GM19438 (cell line): ENCODE data around the gene SLC12A1.
"Not testable (repeated sequence)": the region's sequence is repeated elsewhere in the genome, so short reads cannot be mapped to it uniquely, and the experiment has no call there.

Experiments used
- ATAC-seq: cut with Tn5 transposase; IDR thresholded peaks from one replicate; pipeline ENCODE4 v1.9.1; 2021; ENCODE audit warnings: low read depth; ENCODE audit not compliant: unreplicated experiment

Gene SLC12A1

DNA sequence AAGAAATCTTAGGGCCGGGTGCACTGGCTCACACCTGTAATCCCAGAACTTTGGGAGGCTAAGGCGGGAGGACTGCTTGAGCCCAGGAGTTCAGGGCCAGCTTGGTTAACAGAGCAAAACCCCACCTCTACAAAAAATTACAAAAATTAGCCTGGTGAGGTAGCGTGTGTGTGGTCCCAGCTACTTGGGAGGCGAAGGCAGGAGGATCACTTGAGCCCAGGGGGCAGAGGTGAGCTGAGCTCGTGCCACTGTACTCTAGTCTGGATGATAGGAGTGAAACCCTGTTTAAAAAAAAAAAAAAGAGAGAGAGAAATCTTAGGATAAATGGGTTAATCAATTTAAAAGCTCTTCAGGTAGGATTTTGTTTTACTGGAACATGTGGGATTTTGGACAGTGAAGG is 93.9 kb downstream of the SLC12A1 start:
- ATAC-seq: no peak

- no peak for ATAC-seq
These were observed 98.3 kb downstream of the SLC12A1 start for GRCh38 chr15:48304398-48304797.

DNA sequence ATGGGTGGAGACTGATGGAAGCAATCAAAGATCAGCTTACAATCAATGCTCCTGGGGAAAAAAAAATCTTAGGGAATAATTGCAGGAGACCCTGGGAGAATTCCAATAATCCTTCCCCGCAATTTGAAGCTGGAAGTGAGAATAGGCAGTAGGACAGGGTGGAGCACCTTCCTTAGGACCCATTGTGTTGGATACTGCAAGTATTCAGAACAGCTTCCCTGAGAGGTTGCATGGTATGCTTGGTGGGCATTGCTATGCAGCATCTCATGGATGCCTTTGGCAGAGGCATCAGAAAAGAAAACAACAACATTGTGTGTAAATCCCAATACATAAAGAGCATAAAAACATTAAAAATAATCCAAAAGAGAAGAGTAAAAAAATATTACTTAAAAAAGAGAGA is 100.5 kb downstream of the SLC12A1 start:
- no peak for ATAC-seq

- no peak for ATAC-seq
These were observed 101.5 kb downstream of the SLC12A1 start for GRCh38 chr15:48307586-48307985.

- no peak for ATAC-seq
These were observed 103.6 kb downstream of the SLC12A1 start for GRCh38 chr15:48309740-48310139.

DNA sequence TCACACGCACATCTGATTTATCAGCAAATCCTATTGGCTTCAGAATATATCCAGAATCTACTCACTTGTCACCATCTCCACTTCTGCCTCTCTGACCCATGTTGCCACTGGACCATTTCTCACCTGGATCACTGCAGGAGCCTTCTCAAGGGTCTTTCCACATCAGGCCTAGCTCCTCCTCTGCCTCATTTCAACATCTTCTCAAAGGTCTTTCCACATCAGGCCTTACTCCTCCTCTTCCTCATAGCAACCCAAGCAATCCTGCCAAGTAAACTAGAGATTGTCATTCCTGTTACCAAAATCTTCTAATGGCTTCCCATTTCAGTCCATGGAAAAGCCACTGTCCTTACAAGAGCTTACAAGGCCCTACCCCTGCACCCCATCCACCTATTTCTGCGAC is 107.1 kb downstream of the SLC12A1 start:
- ATAC-seq: no peak

- ATAC-seq: no peak
These were observed 108.9 kb downstream of the SLC12A1 start for GRCh38 chr15:48315041-48315440.

- no peak for ATAC-seq
These were observed 111.1 kb downstream of the SLC12A1 start for GRCh38 chr15:48317221-48317620.

- no peak for ATAC-seq
These were observed 112.0 kb downstream of the SLC12A1 start for GRCh38 chr15:48318131-48318530.

DNA sequence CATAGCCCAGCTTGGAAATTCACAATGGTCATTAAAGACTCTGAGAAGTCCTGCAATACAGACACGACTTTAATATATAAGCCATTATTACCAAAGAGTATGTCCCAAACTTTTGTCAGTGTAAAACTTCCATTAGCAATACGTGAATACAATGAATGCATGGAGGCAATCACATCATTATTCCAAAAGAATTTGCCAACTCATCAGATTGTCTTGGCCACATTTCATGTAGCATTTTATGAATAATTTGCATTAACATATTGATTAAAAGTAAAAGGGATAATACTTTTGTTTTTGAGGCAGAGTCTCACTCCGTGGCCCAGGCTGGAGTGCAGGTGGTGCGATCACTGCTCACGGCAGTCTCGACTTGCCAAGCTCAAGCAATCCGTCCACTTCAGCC is 117.2 kb downstream of the SLC12A1 start:
- ATAC-seq: no peak

DNA sequence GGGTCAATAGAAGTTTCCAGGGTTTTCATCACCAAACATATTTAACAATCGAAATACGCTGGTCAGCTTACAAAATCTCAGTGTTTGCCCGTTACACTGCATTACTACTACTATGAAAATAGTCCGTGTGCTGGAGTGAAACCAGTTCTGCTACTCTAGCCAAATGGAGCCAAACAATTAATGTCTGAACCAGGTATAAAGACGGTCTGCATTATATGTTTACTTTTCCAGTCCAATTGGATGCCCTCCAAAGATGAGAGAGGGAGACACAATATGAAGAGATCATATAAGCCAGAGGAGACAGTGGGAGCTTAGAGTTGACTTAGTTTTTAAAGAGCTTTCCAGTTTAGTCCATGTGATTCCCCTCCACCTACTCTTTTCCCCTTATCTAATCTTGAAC is 118.8 kb downstream of the SLC12A1 start:
- ATAC-seq: no peak

- no peak for ATAC-seq
These were observed 119.3 kb downstream of the SLC12A1 start for GRCh38 chr15:48325400-48325799.

DNA sequence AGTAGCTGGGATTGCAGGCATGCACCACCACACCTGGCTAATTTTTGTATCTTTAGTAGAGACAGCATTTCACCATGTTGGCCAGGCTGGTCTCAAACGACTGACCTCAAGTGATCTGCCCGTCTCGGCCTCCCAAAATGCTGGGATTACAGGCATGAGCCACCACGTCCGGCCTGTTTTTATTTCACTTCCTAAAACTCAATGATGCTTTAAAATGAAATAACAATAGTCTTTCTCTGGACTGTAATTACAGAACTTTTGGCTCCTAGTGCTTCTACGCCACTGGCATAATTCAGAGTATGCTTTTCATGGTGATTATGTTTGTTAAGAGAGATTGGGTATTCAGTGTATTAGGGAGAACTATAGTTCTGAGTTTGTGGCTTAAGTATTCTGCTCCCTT is 120.1 kb downstream of the SLC12A1 start:
- ATAC-seq: not testable (repeated sequence)

DNA sequence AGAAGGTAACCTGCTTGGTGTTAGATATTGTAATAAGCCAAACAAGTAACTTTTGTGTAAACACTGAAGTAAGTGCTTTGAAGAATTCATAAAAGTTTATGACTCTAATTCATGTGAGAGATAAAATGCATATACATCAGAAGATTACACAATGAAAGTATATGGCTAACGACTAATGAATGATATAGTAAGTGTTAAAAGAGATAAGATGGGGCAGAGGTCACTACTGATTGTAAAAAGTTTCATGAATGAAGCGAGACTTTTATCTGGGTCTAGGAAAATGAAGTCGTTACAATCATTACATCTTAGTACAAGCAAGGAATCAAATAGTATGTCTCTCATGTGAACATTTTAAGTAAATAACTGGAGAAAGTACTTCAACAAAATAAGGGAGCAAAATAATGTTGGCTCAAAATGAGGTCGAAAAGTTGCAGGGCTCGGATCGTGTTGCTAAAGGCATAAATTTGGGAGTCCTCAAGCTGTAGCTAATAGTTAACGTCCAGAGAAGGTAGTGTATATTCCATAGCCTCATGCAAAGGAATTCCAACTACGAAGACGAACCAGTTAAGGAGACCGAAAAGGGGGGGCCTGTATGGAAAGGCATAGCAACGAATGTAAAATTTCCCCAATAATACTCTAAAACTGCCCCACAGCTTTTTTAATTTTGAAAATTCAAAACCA is 124.1 kb downstream of the SLC12A1 start:
- ATAC-seq: no peak

DNA sequence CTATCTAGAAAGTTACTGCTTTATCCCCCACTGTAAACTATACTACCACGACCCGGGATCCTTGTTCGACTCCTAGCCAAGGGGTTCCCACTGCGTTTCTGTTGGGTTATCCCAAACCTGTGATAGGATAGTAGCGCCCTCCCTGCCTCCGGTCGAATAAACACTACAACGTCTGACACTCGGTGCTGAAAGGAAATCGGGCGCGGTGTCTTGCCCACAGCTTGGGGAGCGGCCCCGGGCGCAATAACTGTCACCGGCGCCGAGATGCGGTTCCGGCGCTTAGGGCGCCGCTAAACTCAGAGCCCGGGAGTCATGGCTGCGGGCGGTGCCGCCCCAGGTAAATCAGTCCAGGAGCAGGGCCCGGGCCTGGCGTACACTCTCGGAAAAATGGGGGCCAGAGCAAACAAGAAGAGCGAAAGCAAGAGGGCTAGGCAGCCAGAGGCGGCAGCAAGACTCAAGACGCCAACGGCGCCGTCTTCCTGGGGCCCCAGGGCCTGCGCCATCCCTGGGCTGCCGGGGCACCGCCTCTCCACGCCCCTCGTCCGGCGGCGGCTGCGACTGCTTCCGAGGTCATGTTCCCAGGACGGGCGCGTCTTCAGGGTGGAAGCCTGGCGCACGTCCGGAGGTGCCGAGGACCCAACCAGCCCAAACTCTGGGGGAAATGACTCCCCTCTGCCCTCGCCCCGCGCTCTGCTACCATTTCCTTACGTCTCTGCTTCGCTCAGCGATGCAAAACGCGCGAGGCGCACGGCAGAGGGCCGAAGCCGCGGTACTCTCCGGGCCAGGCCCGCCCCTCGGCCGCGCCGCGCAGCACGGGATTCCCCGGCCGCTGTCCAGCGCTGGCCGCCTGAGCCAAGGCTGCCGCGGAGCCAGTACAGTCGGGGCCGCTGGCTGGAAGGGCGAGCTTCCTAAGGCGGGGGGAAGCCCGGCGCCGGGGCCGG is 125.0 kb downstream of the SLC12A1 start, which contains the start of gene DUT:
Gene DUT (plus strand): TSS at position 575 of the 941 bp plus-strand sequence. CDS start 87 bp downstream, at position 662.
- ATAC-seq: peak; percentile 82

- peak; percentile 48 for ATAC-seq
These were observed 125.9 kb downstream of the SLC12A1 start for GRCh38 chr15:48331796-48332641.

DNA sequence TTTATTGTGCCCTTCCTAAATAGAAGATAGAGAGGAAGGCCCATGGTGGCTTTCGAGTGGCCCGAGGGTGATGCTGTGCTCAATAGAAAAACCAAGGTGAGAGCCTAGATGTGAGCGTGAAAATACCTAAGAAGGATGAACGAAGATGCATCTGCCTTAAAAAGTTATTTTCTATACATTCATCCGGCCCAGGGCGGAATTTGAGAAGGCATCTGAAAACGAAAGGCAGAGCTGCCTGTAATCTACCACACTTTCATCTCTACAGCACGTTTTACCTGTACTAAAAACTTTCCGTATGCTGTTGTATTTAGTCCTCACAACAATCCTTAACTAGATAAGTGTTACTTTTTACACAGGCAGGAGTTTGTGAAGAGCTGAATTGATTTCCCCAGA is 126.5 kb downstream of the SLC12A1 start:
- no peak for ATAC-seq

- ATAC-seq: no peak
These were observed 127.4 kb downstream of the SLC12A1 start for GRCh38 chr15:48333540-48333939.

DNA sequence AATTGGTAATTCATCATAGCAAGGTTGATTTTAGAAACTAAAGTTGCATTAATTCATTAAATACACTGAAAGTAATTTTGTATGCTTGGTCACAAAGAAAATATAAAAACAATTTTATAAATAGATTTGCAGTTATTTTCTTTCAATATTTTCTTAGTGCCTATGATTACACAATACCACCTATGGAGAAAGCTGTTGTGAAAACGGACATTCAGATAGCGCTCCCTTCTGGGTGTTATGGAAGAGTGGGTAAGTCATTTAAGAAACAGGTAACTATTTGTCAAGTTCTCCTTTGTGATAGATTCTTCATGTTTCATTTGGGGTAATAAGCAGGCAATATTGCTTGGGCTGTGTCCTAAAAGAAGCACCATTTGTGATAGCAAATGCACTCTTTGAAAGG is 128.2 kb downstream of the SLC12A1 start:
- no peak for ATAC-seq

DNA sequence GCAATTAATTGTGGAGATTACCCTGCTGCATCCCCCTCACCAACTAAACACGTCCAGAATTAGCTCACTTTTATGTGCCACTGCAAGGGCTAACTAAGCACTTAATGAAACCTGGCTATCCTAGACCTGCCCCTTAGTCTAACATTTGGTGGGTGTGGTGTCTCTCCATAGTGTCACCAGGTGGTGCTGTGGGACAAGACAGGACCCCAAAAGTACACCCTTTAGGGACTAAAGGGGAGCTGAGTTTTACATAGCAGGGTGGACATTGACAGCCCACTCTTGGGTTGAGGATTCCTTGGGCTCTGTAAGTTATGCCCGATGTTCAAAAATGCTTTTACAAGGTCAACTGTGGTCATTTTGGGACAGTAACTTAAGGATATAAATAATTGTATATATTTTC is 130.8 kb downstream of the SLC12A1 start:
- ATAC-seq: no peak

DNA sequence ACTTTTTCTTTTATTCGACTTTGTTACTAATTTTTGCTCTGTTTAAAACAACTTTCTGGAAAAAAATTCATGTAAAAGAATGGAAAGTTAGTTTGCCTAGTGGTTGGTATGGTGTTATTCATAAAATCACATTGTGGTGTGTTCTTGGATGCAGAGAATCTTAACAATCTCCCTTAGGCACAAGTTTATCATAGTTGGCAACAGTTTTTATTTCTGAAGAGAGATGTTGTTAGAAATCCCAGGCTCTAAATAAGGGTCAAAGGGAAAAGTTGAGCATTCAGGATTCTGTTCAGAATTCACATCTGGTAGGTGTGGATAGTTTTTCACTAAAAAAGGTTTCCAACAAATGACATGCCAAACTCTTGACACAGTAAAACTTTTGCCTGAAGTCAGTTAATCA is 131.5 kb downstream of the SLC12A1 start:
- no peak for ATAC-seq
